ENCODE measurements around the gene CC2D1B.

- TF ChIP-seq, protein P1, sequence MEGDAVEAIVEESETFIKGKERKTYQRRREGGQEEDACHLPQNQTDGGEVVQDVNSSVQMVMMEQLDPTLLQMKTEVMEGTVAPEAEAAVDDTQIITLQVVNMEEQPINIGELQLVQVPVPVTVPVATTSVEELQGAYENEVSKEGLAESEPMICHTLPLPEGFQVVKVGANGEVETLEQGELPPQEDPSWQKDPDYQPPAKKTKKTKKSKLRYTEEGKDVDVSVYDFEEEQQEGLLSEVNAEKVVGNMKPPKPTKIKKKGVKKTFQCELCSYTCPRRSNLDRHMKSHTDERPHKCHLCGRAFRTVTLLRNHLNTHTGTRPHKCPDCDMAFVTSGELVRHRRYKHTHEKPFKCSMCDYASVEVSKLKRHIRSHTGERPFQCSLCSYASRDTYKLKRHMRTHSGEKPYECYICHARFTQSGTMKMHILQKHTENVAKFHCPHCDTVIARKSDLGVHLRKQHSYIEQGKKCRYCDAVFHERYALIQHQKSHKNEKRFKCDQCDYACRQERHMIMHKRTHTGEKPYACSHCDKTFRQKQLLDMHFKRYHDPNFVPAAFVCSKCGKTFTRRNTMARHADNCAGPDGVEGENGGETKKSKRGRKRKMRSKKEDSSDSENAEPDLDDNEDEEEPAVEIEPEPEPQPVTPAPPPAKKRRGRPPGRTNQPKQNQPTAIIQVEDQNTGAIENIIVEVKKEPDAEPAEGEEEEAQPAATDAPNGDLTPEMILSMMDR (IDR thresholded peaks at IDR 0.05), result no peak
- TF ChIP-seq POLR2A (IDR thresholded peaks at IDR 0.05), result no peak
Observed at GRCh38 chr1:52403566-52404115, 37.6 kb upstream of the CC2D1B start.

Data from vagina (tissue), 2 donors.